GM06990 (cell line): ENCODE results near the gene TDRD12.
A peak's percentile ranks its signal among the peaks of the same experiment; 100 is the strongest.
"Not testable (repeated sequence)": the region's sequence is repeated elsewhere in the genome, so short reads cannot be mapped to it uniquely, and the experiment has no call there.

ENCODE experiments used
- DNase-seq: peaks from one replicate; pipeline ENCODE4 v3.0.0-alpha.2; 2011; ENCODE audit not compliant: insufficient read length; ENCODE audit errors: extremely low read depth
- H3K27me3 ChIP-seq: replicated peaks from 2 replicates; pipeline ENCODE4 v1.6.0; 2011; ENCODE audit warnings: low read length; ENCODE audit not compliant: control insufficient read depth, insufficient read depth
- H3K36me3 ChIP-seq: 2 replicates; pipeline ENCODE4 v1.5.1; 2011; ENCODE audit warnings: low read length; ENCODE audit not compliant: control insufficient read depth, insufficient read depth
- H3K4me3 ChIP-seq: replicated peaks from 2 replicates; pipeline ENCODE4 v1.5.1; 2011; ENCODE audit warnings: low read depth, mild to moderate bottlenecking, control low read depth, low read length
- TF ChIP-seq, protein P1 (sequence below): IDR thresholded peaks from 2 replicates; pipeline ENCODE4 v1.5.1; 2011; ENCODE audit warnings: low read length, control low read depth, mild to moderate bottlenecking, inconsistent platforms; ENCODE audit not compliant: insufficient read depth, poor library complexity, severe bottlenecking

Gene TDRD12

DNA sequence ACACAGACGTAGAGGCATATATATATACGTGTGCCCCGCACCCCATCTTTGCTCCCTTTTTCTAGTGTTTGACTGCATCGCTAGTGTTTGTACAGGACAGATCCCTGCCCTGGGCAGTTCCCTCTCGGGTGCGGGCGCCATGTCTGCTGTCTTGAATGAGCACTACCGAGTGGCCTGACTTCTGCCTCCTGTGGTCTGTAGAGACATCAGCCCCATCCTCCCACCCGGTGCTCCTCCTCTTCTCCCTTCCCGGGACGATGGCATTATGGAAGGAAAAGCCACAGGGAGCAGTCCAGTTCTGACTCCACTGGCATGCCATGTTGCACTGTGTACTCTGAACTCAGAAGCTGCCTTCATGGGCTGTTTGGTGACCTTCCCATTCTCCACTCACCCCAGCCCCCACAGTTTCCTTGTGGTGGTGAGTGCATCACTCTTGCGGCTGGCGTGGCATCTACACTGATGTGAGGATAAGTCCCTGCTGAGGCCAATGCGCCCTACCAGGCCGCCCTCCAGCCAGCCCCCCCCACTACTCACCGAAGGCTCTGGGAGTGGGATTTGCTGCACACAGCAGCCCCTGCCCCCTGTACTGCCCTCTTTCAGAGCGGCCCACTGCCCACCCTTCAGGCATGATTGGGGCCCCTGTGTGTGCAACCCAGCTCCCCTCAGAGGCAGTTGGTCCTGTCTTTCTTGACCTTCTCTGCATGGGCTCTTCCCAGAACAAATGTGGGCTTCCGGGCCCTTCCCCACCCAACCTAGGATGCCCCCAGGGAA, 25.2 kb downstream of the TDRD12 start:
- H3K4me3 ChIP-seq: no peak overlapping the region
- no peaks in the 10 kb centered on the region for H3K27me3 ChIP-seq
- TF ChIP-seq, protein P1, sequence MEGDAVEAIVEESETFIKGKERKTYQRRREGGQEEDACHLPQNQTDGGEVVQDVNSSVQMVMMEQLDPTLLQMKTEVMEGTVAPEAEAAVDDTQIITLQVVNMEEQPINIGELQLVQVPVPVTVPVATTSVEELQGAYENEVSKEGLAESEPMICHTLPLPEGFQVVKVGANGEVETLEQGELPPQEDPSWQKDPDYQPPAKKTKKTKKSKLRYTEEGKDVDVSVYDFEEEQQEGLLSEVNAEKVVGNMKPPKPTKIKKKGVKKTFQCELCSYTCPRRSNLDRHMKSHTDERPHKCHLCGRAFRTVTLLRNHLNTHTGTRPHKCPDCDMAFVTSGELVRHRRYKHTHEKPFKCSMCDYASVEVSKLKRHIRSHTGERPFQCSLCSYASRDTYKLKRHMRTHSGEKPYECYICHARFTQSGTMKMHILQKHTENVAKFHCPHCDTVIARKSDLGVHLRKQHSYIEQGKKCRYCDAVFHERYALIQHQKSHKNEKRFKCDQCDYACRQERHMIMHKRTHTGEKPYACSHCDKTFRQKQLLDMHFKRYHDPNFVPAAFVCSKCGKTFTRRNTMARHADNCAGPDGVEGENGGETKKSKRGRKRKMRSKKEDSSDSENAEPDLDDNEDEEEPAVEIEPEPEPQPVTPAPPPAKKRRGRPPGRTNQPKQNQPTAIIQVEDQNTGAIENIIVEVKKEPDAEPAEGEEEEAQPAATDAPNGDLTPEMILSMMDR: no peak
- H3K36me3 ChIP-seq: no peaks in the 10 kb centered on the region
- DNase-seq: no peak

GRCh38 chr19:32745594-32746251, 26.2 kb downstream of the TDRD12 start:
- DNase-seq, H3K27me3 ChIP-seq, H3K4me3 ChIP-seq, H3K36me3 ChIP-seq: not testable (repeated sequence)

DNA sequence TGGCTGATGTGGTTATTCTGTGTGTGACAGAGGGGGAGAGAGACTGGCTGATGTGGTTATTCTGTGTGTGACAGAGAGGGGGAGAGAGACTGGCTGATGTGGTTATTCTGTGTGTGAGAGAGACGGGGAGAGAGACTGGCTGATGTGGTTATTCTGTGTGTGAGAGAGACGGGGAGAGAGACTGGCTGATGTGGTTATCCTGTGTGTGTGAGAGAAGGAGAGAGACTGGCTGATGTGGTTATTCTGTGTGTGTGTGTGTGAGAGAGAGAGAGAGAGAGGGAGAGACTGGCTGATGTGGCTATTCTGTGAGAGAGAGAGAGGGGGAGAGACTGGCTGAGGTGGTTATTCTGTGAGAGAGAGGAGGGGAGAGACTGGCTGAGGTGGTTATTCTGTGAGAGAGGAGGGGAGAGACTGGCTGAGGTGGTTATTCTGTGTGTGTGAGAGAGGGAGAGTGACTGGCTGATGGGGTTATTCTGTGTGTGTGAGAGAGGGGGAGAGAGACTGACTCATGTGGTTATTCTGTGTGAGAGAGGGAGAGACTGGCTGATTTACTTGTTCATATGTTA, 27.1 kb downstream of the TDRD12 start:
- not testable (repeated sequence) for H3K36me3 ChIP-seq, H3K4me3 ChIP-seq, H3K27me3 ChIP-seq, DNase-seq

- no peak overlapping the region for H3K4me3 ChIP-seq
- no peaks in the 10 kb centered on the region for H3K36me3 ChIP-seq
- DNase-seq: peak; percentile 15
Observed at GRCh38 chr19:32748497-32748896, 28.9 kb downstream of the TDRD12 start.

GRCh38 chr19:32748948-32749347, 29.4 kb downstream of the TDRD12 start:
- Histone ChIP-seq H3K36me3 (no peaks in the 10 kb centered on the region), H3K4me3 (no peak overlapping the region), H3K27me3 (no peaks in the 10 kb centered on the region)
- TF ChIP-seq, protein P1: no peak
- no peak for DNase-seq

More at GRCh38 chr19:32748497-32748896, 28.9 kb downstream of the TDRD12 start:
- TF ChIP-seq, protein P1: peak; percentile 65
- no peaks in the 10 kb centered on the region for H3K27me3 ChIP-seq

DNA sequence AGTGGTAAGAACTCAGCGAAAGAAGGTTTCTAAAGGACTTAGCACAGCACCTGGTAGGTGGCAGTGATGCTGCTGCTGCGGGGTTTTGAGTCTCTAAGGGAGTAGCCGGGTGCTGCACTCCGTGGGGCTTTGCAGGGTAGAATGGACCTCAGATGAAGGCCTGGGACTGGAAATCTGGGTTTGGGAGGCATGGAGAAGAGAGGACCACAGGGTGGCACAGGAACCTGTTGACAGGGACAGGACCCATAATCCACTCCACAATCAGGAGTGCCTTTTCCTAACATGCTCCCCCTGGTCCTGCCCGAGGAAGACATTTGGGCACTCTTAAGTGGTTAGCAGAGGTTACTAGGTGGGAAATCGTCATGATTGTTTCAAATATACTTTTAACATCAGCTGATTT, 29.8 kb downstream of the TDRD12 start:
- no peaks in the 10 kb centered on the region for H3K36me3 ChIP-seq
- TF ChIP-seq, protein P1: no peak
- no peak overlapping the region for H3K4me3 ChIP-seq
- no peaks in the 10 kb centered on the region for H3K27me3 ChIP-seq
- DNase-seq: no peak
